Smooth muscle cell (in vitro differentiated cells): ENCODE results near the gene IFT52. TPM values are rescaled to one million over a fixed set of nuclear protein-coding genes. Genes with fewer than 3 reads are reported as not detected.
"Not testable (repeated sequence)": the region's sequence is repeated elsewhere in the genome, so short reads cannot be mapped to it uniquely, and the experiment has no call there.

Source experiments
- DNase-seq: peaks from one replicate; lab custom pipeline; 2025; ENCODE audit not compliant: unreplicated experiment; lab: John Stamatoyannopoulos, UW
- H2AFZ ChIP-seq: fragments of 200-600 bp; sonication (generic); 2 replicates; pipeline ENCODE4 v1.6.0; 2016; ENCODE audit warnings: antibody characterized with exemption, low read depth, mild to moderate bottlenecking
- H3F3A ChIP-seq: fragments of 200-600 bp; sonication (generic); 2 replicates; pipeline ENCODE4 v1.6.0; 2017; ENCODE audit warnings: antibody characterized with exemption, low read depth
- H3K27ac ChIP-seq: fragments of 200-600 bp; sonication (generic); 2 replicates; pipeline ENCODE4 v1.5.1; 2016; ENCODE audit warnings: low read depth, mild to moderate bottlenecking
- H3K27me3 ChIP-seq: fragments of 200-600 bp; sonication (generic); 2 replicates; pipeline ENCODE4 v1.6.1; 2016; ENCODE audit warnings: low read depth, mild to moderate bottlenecking
- H3K36me3 ChIP-seq: fragments of 200-600 bp; sonication (generic); 2 replicates; pipeline ENCODE4 v1.5.1; 2016; ENCODE audit warnings: low read depth
- H3K4me1 ChIP-seq: fragments of 200-600 bp; sonication (generic); 2 replicates; pipeline ENCODE4 v1.5.1; 2016; ENCODE audit warnings: low read depth
- H3K4me2 ChIP-seq: fragments of 200-600 bp; sonication (generic); 2 replicates; pipeline ENCODE4 v1.6.0; 2016; ENCODE audit warnings: mild to moderate bottlenecking
- H3K4me3 ChIP-seq: fragments of 200-600 bp; sonication (generic); 2 replicates; pipeline ENCODE4 v1.5.1; 2016; ENCODE audit warnings: mild to moderate bottlenecking
- H3K79me2 ChIP-seq: fragments of 200-600 bp; sonication (generic); 2 replicates; pipeline ENCODE4 v1.6.0; 2016; ENCODE audit warnings: low read depth, mild to moderate bottlenecking
- H3K9ac ChIP-seq: fragments of 200-600 bp; sonication (generic); 2 replicates; pipeline ENCODE4 v1.6.0; 2016; ENCODE audit warnings: low read depth
- H3K9me3 ChIP-seq: fragments of 200-600 bp; sonication (generic); replicated peaks from 2 replicates; pipeline ENCODE4 v1.5.1; 2016; ENCODE audit warnings: low read depth
- H4K20me1 ChIP-seq: fragments of 200-600 bp; sonication (generic); 2 replicates; pipeline ENCODE4 v1.6.0; 2016; ENCODE audit warnings: low read depth
- WGBS: methylation state at CpG from one replicate; pipeline ENCODE4 v1.1.7; 2016; ENCODE audit warnings: low lambda C conversion rate; 5-methylcytosine and 5-hydroxymethylcytosine counted together
- polyA plus RNA-seq: library from polyadenylated mRNA; unstranded; fragments of >200 nt; fragmentation: Nextera tagmentation; extraction: Ambion mirVana; gene quantifications from 2 replicates; pipeline ENCODE4 v1.2.1, GENCODE V29; 2016
- total RNA-seq: library from RNA; depleted of rRNA; stranded (reverse); fragments of >200 nt; gene quantifications from 2 replicates; pipeline ENCODE4 v1.2.3, GENCODE V29; 2014
- TF ChIP-seq, protein P1 (sequence below): fragments of 200-600 bp; sonication (generic); IDR thresholded peaks from 2 replicates; pipeline ENCODE4 v1.5.1; 2017; ENCODE audit warnings: borderline replicate concordance, mild to moderate bottlenecking, antibody characterized with exemption; ENCODE audit not compliant: insufficient read depth, poor library complexity, severe bottlenecking

Gene IFT52
- total and polyA plus RNA-seq, 2 experiments from 2014 or later, result 46.5 to 51.0 TPM

DNA sequence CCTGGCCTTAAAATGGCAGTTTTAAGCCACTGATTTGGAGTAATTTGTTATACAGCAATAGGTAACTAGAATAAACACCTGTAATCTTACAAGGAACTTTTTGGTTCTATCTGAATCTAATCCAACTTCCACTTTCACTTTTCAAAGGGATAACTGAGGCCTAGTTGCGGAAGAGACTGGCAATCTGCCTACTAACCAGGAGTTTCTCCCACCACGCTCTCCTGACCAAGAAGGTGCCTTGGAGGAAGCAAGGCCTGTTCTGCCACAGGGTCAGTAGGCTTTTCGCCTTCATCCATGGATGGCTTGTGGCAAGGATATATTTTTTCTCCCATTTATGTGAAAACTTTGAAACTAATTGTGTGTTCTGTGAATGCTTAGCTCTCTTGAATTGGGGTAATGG, 63.2 kb downstream of the IFT52 start:
- Histone ChIP-seq H3K27me3 (no peaks in the 10 kb centered on the region), H3K79me2 (no peaks in the 10 kb centered on the region), H3K27ac (no peak overlapping the region), H3F3A (no peaks in the 10 kb centered on the region), H2AFZ (no peak overlapping the region), H3K4me1 (no peaks in the 10 kb centered on the region), H3K36me3 (no peaks in the 10 kb centered on the region), H3K4me2 (no peak overlapping the region), H4K20me1 (no peaks in the 10 kb centered on the region), H3K4me3 (no peak overlapping the region), H3K9ac (no peak overlapping the region), H3K9me3 (no peaks in the 10 kb centered on the region)
- no peak for DNase-seq
- TF ChIP-seq, protein P1, sequence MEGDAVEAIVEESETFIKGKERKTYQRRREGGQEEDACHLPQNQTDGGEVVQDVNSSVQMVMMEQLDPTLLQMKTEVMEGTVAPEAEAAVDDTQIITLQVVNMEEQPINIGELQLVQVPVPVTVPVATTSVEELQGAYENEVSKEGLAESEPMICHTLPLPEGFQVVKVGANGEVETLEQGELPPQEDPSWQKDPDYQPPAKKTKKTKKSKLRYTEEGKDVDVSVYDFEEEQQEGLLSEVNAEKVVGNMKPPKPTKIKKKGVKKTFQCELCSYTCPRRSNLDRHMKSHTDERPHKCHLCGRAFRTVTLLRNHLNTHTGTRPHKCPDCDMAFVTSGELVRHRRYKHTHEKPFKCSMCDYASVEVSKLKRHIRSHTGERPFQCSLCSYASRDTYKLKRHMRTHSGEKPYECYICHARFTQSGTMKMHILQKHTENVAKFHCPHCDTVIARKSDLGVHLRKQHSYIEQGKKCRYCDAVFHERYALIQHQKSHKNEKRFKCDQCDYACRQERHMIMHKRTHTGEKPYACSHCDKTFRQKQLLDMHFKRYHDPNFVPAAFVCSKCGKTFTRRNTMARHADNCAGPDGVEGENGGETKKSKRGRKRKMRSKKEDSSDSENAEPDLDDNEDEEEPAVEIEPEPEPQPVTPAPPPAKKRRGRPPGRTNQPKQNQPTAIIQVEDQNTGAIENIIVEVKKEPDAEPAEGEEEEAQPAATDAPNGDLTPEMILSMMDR, result no peak
- WGBS, result 99% methylated on average over 3 of the region's 3 CpGs

DNA sequence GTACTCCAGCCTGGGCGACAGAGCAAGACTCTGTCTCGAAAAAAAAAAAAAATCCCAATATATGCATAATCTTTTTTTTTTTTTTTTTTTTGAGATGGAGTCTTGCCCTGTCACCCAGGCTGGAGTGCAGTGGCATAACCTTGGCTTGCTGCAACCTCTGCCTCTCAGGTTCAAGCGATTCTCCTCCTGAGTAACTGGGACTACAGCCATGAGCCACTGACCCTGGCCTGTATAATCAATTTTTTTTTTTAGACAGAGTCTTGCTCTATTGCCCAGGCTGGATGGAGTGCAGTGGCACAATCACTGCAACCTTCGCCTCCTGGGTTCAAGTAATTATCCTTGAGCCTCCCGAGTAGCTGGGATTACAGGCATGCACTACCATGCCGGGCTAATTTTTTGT, 64.4 kb downstream of the IFT52 start:
- not testable (repeated sequence) for H3K27me3 ChIP-seq, H4K20me1 ChIP-seq, DNase-seq, H3K9me3 ChIP-seq, H3K4me3 ChIP-seq, H3K4me1 ChIP-seq, H3K9ac ChIP-seq, H3F3A ChIP-seq, H3K79me2 ChIP-seq, H3K36me3 ChIP-seq, H3K4me2 ChIP-seq, H2AFZ ChIP-seq, H3K27ac ChIP-seq
- 89% methylated on average over 6 of the region's 6 CpGs for WGBS

DNA sequence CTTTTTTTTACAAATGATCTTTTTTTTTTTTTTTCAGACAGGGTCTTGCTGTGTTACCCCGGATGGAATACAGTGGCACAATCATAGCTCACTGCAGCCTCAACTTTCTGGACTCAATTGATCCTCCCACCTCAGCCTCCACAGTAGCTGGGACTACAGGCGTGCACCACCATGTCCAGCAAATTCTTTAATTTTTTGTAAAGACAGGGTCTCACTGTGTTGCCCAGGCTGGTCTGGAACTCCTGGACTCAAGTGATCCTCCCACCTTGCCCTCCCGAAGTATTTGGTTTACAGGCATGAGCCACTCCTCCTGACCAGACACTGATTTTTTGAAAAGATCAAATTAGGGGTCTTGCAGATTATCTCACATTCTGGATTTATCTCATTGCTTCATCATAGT, 65.2 kb downstream of the IFT52 start:
- Histone ChIP-seq H3K4me1 (no peaks in the 10 kb centered on the region), H3K27ac (no peak overlapping the region), H3K4me3 (no peak overlapping the region), H3K4me2 (no peak overlapping the region), H3K9ac (no peak overlapping the region), H3K36me3 (no peaks in the 10 kb centered on the region), H2AFZ (no peak overlapping the region), H3K27me3 (no peaks in the 10 kb centered on the region), H3F3A (no peaks in the 10 kb centered on the region), H3K79me2 (no peaks in the 10 kb centered on the region), H4K20me1 (no peaks in the 10 kb centered on the region), H3K9me3 (no peaks in the 10 kb centered on the region)
- no peak for DNase-seq
- TF ChIP-seq, protein P1, result no peak
- WGBS, result 92% methylated on average over 3 of the region's 3 CpGs

DNA sequence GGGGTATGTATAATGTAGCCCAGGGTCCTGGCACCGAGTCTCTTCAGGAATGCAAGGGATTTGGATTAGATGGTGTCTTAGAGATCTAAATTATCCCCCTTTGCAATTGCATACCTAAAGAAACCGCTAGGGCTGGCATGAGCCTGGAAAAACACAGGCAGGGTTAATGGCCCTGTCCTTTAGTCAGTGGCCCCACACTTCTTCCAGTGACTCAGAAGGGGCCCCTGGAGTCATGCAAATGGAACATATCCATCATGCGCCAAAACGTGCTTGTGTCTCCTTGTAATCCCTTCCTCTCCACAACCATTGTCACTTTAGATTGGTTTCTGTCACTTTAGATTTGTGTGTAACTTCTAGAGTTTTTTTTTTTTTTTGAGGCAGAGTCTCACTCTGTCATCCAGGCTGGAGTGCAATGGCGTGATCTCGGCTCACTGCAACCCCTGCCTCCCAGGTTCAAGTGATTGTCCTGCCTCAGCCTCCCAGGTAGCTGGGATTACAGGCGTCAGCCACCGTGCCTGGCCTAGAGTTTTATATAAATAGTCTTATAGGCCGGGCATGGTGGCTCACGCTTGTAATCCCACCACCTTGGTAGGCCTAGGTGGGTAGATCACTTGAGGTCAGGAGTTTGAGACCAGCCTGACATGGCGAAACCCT, 67.5 kb downstream of the IFT52 start:
- Histone ChIP-seq H3K27ac (peak overlapping the region; percentile 69), H3K9me3 (no peaks in the 10 kb centered on the region), H3K4me2 (peak overlapping the region; percentile 100), H2AFZ (peak overlapping the region; percentile 96), H3K27me3 (no peaks in the 10 kb centered on the region), H3K4me3 (peak overlapping the region; percentile 76), H3K79me2 (no peaks in the 10 kb centered on the region), H3F3A (no peaks in the 10 kb centered on the region), H4K20me1 (no peaks in the 10 kb centered on the region), H3K9ac (peak overlapping the region; percentile 74), H3K36me3 (no peaks in the 10 kb centered on the region), H3K4me1 (no peaks in the 10 kb centered on the region)
- TF ChIP-seq, protein P1, result no peak
- WGBS, result 69% methylated on average over 11 of the region's 11 CpGs
- DNase-seq, result no peak
